Fibroblast of lung (primary cell): ENCODE data around the gene FMN1.

Source experiments
- EZH2 ChIP-seq: IDR thresholded peaks from 2 replicates; pipeline ENCODE4 v1.5.1; 2012; ENCODE audit warnings: low read length, control low read depth, mild to moderate bottlenecking; ENCODE audit errors: missing control alignments
- TF ChIP-seq, protein P1 (sequence below), 2 donors: IDR thresholded peaks in 1 of 2; conservative IDR thresholded peaks in 1 of 2; 1 replicate in 1 of 2; 2 replicates in 1 of 2; pipeline ENCODE4 v1.5.1; 2011 to 2012; ENCODE audit warnings: low read length in 2 of 2, control low read depth in 1 of 2, inconsistent platforms in 1 of 2, low read depth in 1 of 2, mild to moderate bottlenecking in 1 of 2

DNA sequence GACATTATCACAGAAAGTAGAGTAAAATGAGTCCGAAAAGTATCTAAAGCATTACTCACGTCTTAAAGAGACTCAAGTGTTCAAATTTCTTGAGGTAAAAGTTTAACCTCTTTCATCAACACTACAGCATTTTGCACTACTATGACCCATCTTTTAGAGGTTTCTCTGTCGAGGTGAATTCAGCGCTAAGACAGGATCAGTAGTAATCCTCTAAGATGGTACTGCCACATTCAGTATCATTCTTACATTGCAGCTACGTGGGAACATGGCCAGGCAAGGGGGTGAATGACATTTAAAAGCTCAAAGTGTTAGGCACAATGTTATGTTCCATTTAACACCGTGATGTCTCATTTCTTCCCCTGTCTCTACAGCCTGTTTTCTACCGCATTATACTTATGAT is 210.8 kb downstream of the FMN1 start:
- TF ChIP-seq, protein P1, sequence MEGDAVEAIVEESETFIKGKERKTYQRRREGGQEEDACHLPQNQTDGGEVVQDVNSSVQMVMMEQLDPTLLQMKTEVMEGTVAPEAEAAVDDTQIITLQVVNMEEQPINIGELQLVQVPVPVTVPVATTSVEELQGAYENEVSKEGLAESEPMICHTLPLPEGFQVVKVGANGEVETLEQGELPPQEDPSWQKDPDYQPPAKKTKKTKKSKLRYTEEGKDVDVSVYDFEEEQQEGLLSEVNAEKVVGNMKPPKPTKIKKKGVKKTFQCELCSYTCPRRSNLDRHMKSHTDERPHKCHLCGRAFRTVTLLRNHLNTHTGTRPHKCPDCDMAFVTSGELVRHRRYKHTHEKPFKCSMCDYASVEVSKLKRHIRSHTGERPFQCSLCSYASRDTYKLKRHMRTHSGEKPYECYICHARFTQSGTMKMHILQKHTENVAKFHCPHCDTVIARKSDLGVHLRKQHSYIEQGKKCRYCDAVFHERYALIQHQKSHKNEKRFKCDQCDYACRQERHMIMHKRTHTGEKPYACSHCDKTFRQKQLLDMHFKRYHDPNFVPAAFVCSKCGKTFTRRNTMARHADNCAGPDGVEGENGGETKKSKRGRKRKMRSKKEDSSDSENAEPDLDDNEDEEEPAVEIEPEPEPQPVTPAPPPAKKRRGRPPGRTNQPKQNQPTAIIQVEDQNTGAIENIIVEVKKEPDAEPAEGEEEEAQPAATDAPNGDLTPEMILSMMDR (conservative IDR thresholded peaks at IDR 0.05 in 1 of 2, IDR thresholded peaks at IDR 0.05 in 1 of 2; ENCODE audit: low read depth in 1 of 2, low read length in 2 of 2) = no peak
- TF ChIP-seq EZH2 = no peak
